GM12878 (cell line): Measurements from ENCODE around the gene RAB3C.
"Not testable (repeated sequence)": the region's sequence is repeated elsewhere in the genome, so short reads cannot be mapped to it uniquely, and the experiment has no call there.

Source experiments
- HCFC1 ChIP-seq: fragments of 150-350 bp; IDR thresholded peaks from 2 replicates; pipeline ENCODE4 v1.6.1; 2014; ENCODE audit warnings: low read length
- MYC ChIP-seq: IDR thresholded peaks from 2 replicates; pipeline ENCODE4 v1.6.1; 2011; ENCODE audit warnings: mild to moderate bottlenecking, low read length, moderate library complexity, inconsistent platforms; ENCODE audit not compliant: insufficient read depth, insufficient replicate concordance, insufficient read length, severe bottlenecking
- POLR2AphosphoS5 ChIP-seq: IDR thresholded peaks from 2 replicates; pipeline ENCODE4 v1.6.1; 2011; ENCODE audit warnings: mild to moderate bottlenecking, low read length, inconsistent platforms
- RBBP5 ChIP-seq: fragments of 200-600 bp; sonication (generic); conservative IDR thresholded peaks from 2 replicates; pipeline ENCODE4 v1.6.1; 2016
- SMC3 ChIP-seq: IDR thresholded peaks from 2 replicates; pipeline ENCODE4 v1.6.1; 2011; ENCODE audit warnings: low read length, improper control_type of control experiment, borderline replicate concordance
- TAF1 ChIP-seq: IDR thresholded peaks from 2 replicates; pipeline ENCODE4 v1.6.1; 2011; ENCODE audit warnings: mild to moderate bottlenecking, low read depth, low read length, borderline replicate concordance
- WRNIP1 ChIP-seq: IDR thresholded peaks from 2 replicates; pipeline ENCODE4 v1.6.1; 2011; ENCODE audit warnings: low read depth, low read length, improper control_type of control experiment, borderline replicate concordance
- TF ChIP-seq, protein P1 (sequence below): fragments of 450-650 bp; formaldehyde crosslinking; IDR thresholded peaks from 2 replicates; pipeline ENCODE4 v1.4.0; 2020; ENCODE audit warnings: mild to moderate bottlenecking, moderate library complexity
- TF ChIP-seq, protein P2 (sequence below), 3 experiments: IDR thresholded peaks in 2 of 3; conservative IDR thresholded peaks in 1 of 3; 2 replicates each; pipeline ENCODE4 v1.5.1; 2011; ENCODE audit warnings: low read depth in 3 of 3, low read length in 3 of 3, mild to moderate bottlenecking in 3 of 3, control low read depth in 2 of 3, moderate library complexity in 2 of 3, inconsistent platforms in 1 of 3, mixed read lengths in 1 of 3; ENCODE audit not compliant: control insufficient read depth in 2 of 3, insufficient read depth in 1 of 3; ENCODE audit errors: extremely low read depth in 1 of 3

DNA sequence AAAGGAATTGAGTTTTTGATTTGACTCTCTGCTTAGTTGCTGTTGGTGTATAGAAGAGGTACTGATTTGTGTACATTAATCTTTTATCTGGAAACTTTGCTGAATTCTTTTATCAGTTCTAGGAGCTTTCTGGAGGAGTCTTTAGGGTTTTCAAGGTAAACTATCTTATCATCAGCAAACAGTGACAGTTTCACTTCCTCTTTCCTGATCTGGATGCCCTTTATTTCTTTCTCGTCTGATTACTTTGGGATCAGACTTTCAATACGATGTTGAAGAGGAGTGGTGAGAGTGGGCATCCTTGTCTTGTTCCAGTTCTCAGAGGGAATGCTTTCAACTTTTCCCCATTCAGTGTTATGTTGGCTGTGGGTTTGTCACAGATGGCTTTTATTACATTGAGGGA, 17.7 kb downstream of the RAB3C start:
- TF ChIP-seq POLR2AphosphoS5, MYC, HCFC1, SMC3, RBBP5, TAF1, WRNIP1: not testable (repeated sequence)
- TF ChIP-seq, protein P1, sequence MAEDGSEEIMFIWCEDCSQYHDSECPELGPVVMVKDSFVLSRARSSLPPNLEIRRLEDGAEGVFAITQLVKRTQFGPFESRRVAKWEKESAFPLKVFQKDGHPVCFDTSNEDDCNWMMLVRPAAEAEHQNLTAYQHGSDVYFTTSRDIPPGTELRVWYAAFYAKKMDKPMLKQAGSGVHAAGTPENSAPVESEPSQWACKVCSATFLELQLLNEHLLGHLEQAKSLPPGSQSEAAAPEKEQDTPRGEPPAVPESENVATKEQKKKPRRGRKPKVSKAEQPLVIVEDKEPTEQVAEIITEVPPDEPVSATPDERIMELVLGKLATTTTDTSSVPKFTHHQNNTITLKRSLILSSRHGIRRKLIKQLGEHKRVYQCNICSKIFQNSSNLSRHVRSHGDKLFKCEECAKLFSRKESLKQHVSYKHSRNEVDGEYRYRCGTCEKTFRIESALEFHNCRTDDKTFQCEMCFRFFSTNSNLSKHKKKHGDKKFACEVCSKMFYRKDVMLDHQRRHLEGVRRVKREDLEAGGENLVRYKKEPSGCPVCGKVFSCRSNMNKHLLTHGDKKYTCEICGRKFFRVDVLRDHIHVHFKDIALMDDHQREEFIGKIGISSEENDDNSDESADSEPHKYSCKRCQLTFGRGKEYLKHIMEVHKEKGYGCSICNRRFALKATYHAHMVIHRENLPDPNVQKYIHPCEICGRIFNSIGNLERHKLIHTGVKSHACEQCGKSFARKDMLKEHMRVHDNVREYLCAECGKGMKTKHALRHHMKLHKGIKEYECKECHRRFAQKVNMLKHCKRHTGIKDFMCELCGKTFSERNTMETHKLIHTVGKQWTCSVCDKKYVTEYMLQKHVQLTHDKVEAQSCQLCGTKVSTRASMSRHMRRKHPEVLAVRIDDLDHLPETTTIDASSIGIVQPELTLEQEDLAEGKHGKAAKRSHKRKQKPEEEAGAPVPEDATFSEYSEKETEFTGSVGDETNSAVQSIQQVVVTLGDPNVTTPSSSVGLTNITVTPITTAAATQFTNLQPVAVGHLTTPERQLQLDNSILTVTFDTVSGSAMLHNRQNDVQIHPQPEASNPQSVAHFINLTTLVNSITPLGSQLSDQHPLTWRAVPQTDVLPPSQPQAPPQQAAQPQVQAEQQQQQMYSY (CRISPR knock-in tag) = not testable (repeated sequence)
- TF ChIP-seq, protein P2, sequence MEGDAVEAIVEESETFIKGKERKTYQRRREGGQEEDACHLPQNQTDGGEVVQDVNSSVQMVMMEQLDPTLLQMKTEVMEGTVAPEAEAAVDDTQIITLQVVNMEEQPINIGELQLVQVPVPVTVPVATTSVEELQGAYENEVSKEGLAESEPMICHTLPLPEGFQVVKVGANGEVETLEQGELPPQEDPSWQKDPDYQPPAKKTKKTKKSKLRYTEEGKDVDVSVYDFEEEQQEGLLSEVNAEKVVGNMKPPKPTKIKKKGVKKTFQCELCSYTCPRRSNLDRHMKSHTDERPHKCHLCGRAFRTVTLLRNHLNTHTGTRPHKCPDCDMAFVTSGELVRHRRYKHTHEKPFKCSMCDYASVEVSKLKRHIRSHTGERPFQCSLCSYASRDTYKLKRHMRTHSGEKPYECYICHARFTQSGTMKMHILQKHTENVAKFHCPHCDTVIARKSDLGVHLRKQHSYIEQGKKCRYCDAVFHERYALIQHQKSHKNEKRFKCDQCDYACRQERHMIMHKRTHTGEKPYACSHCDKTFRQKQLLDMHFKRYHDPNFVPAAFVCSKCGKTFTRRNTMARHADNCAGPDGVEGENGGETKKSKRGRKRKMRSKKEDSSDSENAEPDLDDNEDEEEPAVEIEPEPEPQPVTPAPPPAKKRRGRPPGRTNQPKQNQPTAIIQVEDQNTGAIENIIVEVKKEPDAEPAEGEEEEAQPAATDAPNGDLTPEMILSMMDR (IDR thresholded peaks at IDR 0.05 in 2 of 3, conservative IDR thresholded peaks at IDR 0.05 in 1 of 3; ENCODE audit: control insufficient read depth in 2 of 3, extremely low read depth in 1 of 3, insufficient read depth in 1 of 3, low read depth in 3 of 3, low read length in 3 of 3) = not testable (repeated sequence)
